IPS-NIHi7 (cell line): ENCODE results near the gene GGPS1.
"Not testable (repeated sequence)": the region's sequence is repeated elsewhere in the genome, so short reads cannot be mapped to it uniquely, and the experiment has no call there.

Experiments used
- DNase-seq: peaks from one replicate; pipeline ENCODE4 v3.0.0; 2012; ENCODE audit warnings: mixed read lengths; ENCODE audit errors: extremely low spot score

GGPS1 gene

GRCh38 chr1:235339746-235340145 lies 11.4 kb downstream of the GGPS1 start:
- DNase-seq = no peak

GRCh38 chr1:235341334-235341733 lies 13.0 kb downstream of the GGPS1 start:
- no peak for DNase-seq

GRCh38 chr1:235342039-235342438 lies 13.7 kb downstream of the GGPS1 start:
- no peak for DNase-seq

GRCh38 chr1:235342471-235342870 lies 14.1 kb downstream of the GGPS1 start:
- no peak for DNase-seq

GRCh38 chr1:235343726-235344125 lies 15.4 kb downstream of the GGPS1 start:
- DNase-seq = no peak

GRCh38 chr1:235351441-235351840 lies 23.1 kb downstream of the GGPS1 start:
- DNase-seq = no peak

GRCh38 chr1:235351898-235352297 lies 23.5 kb downstream of the GGPS1 start:
- no peak for DNase-seq

- DNase-seq = peak; percentile 59
These were observed 29.4 kb downstream of the GGPS1 start for GRCh38 chr1:235357485-235358373.

GRCh38 chr1:235358899-235359298 lies 30.5 kb downstream of the GGPS1 start:
- DNase-seq = no peak

- not testable (repeated sequence) for DNase-seq
These were observed 35.8 kb downstream of the GGPS1 start for GRCh38 chr1:235364189-235364588.

- no peak for DNase-seq
These were observed 37.9 kb downstream of the GGPS1 start for GRCh38 chr1:235366286-235366685.

- peak; percentile 99 for DNase-seq
These were observed 38.9 kb downstream of the GGPS1 start, which contains the start of gene TBCE for GRCh38 chr1:235367000-235367908. TBCE (plus strand) TSS chr1:235367427; CDS start chr1:235380050, 12,623 bp downstream.

- DNase-seq = no peak
These were observed 40.1 kb downstream of the GGPS1 start for GRCh38 chr1:235368428-235368827.

- DNase-seq = no peak
These were observed 41.4 kb downstream of the GGPS1 start for GRCh38 chr1:235369802-235370201.

- no peak for DNase-seq
These were observed 47.7 kb downstream of the GGPS1 start for GRCh38 chr1:235375919-235376605.

- not testable (repeated sequence) for DNase-seq
These were observed 49.9 kb downstream of the GGPS1 start for GRCh38 chr1:235378134-235378735.

- not testable (repeated sequence) for DNase-seq
These were observed 53.8 kb downstream of the GGPS1 start for GRCh38 chr1:235381955-235382739.

GRCh38 chr1:235385633-235386032 lies 57.3 kb downstream of the GGPS1 start:
- not testable (repeated sequence) for DNase-seq

GRCh38 chr1:235391874-235392273 lies 63.5 kb downstream of the GGPS1 start:
- no peak for DNase-seq
